D721Med (cell line): ENCODE results near the gene LTC4S.
"Not testable (repeated sequence)": the region's sequence is repeated elsewhere in the genome, so short reads cannot be mapped to it uniquely, and the experiment has no call there.

Source experiments
- DNase-seq: peaks from one replicate; pipeline ENCODE4 v3.0.0; 2011; ENCODE audit warnings: low spot score; ENCODE audit not compliant: insufficient read length
- FAIRE-seq: peaks from 2 replicates; lab custom pipeline; 2011; peaks lifted over from hg19 to GRCh38; lab: Jason Lieb, UNC
- TF ChIP-seq, protein P1 (sequence below): IDR thresholded peaks from 2 replicates; pipeline ENCODE4 v1.5.1; 2012; ENCODE audit warnings: mild to moderate bottlenecking, control low read depth; ENCODE audit not compliant: insufficient read depth; ENCODE audit errors: missing control alignments

The LTC4S gene

GRCh38 chr5:179788193-179788854, 5.5 kb upstream of the LTC4S start:
- TF ChIP-seq, protein P1, sequence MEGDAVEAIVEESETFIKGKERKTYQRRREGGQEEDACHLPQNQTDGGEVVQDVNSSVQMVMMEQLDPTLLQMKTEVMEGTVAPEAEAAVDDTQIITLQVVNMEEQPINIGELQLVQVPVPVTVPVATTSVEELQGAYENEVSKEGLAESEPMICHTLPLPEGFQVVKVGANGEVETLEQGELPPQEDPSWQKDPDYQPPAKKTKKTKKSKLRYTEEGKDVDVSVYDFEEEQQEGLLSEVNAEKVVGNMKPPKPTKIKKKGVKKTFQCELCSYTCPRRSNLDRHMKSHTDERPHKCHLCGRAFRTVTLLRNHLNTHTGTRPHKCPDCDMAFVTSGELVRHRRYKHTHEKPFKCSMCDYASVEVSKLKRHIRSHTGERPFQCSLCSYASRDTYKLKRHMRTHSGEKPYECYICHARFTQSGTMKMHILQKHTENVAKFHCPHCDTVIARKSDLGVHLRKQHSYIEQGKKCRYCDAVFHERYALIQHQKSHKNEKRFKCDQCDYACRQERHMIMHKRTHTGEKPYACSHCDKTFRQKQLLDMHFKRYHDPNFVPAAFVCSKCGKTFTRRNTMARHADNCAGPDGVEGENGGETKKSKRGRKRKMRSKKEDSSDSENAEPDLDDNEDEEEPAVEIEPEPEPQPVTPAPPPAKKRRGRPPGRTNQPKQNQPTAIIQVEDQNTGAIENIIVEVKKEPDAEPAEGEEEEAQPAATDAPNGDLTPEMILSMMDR: no peak
- FAIRE-seq: no peak
- DNase-seq: no peak

DNA sequence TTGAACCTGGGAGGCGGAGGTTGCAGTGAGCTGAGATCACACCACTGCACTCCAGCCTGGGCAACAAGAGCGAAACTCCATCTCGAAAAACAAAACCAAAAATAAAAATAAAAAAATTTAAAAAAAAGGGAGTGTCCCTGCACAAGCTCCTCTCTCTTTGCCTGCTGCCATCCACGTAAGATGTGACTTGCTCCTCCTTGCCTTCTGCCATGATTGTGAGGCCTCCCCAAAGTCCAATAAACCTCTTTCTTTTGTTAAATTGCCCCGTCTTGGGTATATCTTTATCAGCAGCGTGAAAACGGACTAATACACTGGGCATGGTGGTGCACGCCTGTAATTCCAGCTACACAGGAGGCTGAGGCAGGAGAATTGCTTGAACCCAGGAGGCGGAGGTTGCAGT, 4.5 kb upstream of the LTC4S start:
- FAIRE-seq, DNase-seq: not testable (repeated sequence)

DNA sequence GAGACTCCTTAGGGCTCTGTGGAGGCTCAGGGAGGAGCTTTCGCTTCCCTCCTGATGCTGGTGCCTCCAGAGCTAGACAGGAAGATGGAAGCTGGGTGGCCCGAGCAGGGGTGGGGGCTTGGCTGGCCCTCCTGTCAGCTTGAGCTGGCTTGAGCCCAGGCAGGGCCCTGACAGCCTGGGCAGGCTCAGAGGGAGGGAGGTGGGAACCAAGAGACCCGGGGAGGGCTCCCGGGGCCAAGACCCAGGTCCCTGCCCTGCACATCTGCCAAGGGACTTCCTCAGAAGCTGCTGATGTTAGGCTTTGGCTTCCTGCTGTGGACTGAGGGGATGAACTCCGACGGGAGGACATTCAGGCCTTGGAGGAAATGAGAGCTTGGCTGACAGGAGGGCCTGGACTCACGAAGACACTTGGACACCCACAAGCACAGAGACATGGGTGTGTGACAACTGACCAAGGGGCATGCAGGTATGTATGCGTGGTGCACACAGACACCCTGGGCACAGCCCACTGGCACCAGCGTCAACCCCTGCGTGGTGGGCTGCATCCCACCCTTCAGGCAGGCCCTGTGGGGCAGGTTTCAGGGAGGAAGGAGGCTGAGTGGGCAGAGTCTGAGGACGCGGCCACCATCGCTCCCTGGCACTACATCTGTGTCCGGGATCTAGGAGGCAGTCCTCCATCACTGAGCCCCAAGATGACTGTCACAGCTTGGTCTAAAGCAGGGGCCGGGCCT, 1.7 kb upstream of the LTC4S start:
- FAIRE-seq (no peak), DNase-seq (no peak)
- TF ChIP-seq, protein P1: no peak

- DNase-seq (no peak), FAIRE-seq (no peak)
- TF ChIP-seq, protein P1: no peak
Measured at GRCh38 chr5:179792612-179793467, 946 bp upstream of the LTC4S start.

- DNase-seq: no peak
- TF ChIP-seq, protein P1: no peak
- no peak for FAIRE-seq
Measured at GRCh38 chr5:179794171-179794570, 385 bp downstream of the LTC4S start.

- FAIRE-seq (no peak), DNase-seq (no peak)
- TF ChIP-seq, protein P1: no peak
Measured at GRCh38 chr5:179794575-179794974, 789 bp downstream of the LTC4S start.

DNA sequence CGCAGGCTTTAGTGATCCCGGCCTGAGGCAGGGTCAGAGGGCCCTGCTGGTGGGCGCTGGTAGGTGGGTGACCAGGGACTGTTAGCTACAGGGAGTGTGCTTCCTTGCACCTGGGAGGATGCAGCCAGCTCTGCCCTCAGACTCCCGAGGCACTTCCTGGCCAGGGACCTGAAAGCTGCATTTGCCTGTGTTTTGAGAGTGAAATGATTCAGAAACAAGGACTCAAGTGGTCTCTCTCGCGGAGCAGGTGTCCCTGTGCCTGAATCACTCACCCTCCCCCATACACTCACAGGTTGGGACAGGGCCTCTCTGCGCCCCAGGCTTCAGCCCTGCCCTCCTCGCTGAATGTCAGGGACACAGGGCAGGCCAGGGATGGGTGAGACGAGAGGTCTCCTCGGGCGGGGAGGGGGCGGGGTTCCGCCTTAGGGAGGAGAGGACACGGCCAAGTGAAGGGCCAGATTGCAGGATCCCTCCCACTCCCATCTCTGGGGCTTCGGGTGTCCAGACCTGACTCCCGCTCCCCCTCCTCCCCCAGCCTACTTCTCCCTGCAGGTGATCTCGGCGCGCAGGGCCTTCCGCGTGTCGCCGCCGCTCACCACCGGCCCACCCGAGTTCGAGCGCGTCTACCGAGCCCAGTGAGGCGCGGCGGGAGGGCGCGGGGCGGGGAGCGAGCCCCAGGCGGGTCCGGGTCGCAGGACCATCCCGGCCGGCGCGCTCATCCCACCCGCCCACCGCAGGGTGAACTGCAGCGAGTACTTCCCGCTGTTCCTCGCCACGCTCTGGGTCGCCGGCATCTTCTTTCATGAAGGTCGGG, 1.5 kb downstream of the LTC4S start:
- FAIRE-seq: no peak
- DNase-seq: no peak
- TF ChIP-seq, protein P1: no peak
